HG03103 (cell line): ENCODE measurements around the gene GABRD.

ENCODE experiments used
- ATAC-seq: cut with Tn5 transposase; IDR thresholded peaks from one replicate; pipeline ENCODE4 v1.9.1; 2021; ENCODE audit warnings: low read depth; ENCODE audit not compliant: unreplicated experiment

The GABRD gene

GRCh38 chr1:2033165-2033564 is 14.0 kb downstream of the GABRD start:
- no peak for ATAC-seq

- ATAC-seq = no peak
Measured at GRCh38 chr1:2036287-2036686, 17.1 kb downstream of the GABRD start.

GRCh38 chr1:2037314-2037979 is 18.3 kb downstream of the GABRD start:
- no peak for ATAC-seq

- no peak for ATAC-seq
Measured at GRCh38 chr1:2038229-2038628, 19.1 kb downstream of the GABRD start.

- ATAC-seq = no peak
Measured at GRCh38 chr1:2039251-2039650, 20.1 kb downstream of the GABRD start.

- no peak for ATAC-seq
Measured at GRCh38 chr1:2041305-2041704, 22.2 kb downstream of the GABRD start.

GRCh38 chr1:2041887-2042286 is 22.7 kb downstream of the GABRD start:
- ATAC-seq = no peak

GRCh38 chr1:2042830-2043773 is 24.0 kb downstream of the GABRD start:
- ATAC-seq = no peak

- ATAC-seq = no peak
Measured at GRCh38 chr1:2043886-2044285, 24.7 kb downstream of the GABRD start.

GRCh38 chr1:2044510-2045319 is 25.6 kb downstream of the GABRD start:
- ATAC-seq = no peak

GRCh38 chr1:2045468-2046173 is 26.5 kb downstream of the GABRD start:
- no peak for ATAC-seq

- ATAC-seq = no peak
Measured at GRCh38 chr1:2046174-2046917, 27.2 kb downstream of the GABRD start.

- no peak for ATAC-seq
Measured at GRCh38 chr1:2046953-2047748, 28.0 kb downstream of the GABRD start.

- no peak for ATAC-seq
Measured at GRCh38 chr1:2047749-2048729, 28.9 kb downstream of the GABRD start.

GRCh38 chr1:2049225-2049717 is 30.1 kb downstream of the GABRD start:
- no peak for ATAC-seq

- no peak for ATAC-seq
Measured at GRCh38 chr1:2049718-2050431, 30.7 kb downstream of the GABRD start, which contains the start of gene PRKCZ. Gene PRKCZ (plus strand): TSS chr1:2050411. CDS start chr1:2050631, 220 bp downstream.

GRCh38 chr1:2050461-2050792 is 31.3 kb downstream of the GABRD start:
- no peak for ATAC-seq
